ENCODE data around the gene NDUFS1.

GRCh38 chr2:206115026-206115578, 44.1 kb downstream of the NDUFS1 start:
- TF ChIP-seq HINFP (tag; conservative IDR thresholded peaks at IDR 0.05; ENCODE audit: low read depth) (no peak), VEZF1 (CRISPR knock-in tag; IDR thresholded peaks at IDR 0.05) (no peak), ETV6 (IDR thresholded peaks at IDR 0.05; ENCODE audit: borderline replicate concordance in 1 of 2, low read depth in 2 of 2, low read length in 1 of 2) (no peak), ETV6 (CRISPR knock-in tag; IDR thresholded peaks at IDR 0.05; ENCODE audit: borderline replicate concordance) (no peak), TRIM24 (IDR thresholded peaks at IDR 0.05) (no peak), STAG1 (CRISPR knock-in tag; IDR thresholded peaks at IDR 0.05; ENCODE audit: borderline replicate concordance) (no peak), RBM17 (IDR thresholded peaks at IDR 0.05; ENCODE audit: borderline replicate concordance, low read depth, low read length) (no peak), NFATC3 (IDR thresholded peaks at IDR 0.05) (no peak), KDM5B (IDR thresholded peaks at IDR 0.05; ENCODE audit: insufficient replicate concordance, low read depth, low read length) (no peak), USF1 (CRISPR knock-in tag; IDR thresholded peaks at IDR 0.05) (no peak), TOE1 (IDR thresholded peaks at IDR 0.05; ENCODE audit: borderline replicate concordance) (no peak), TOE1 (CRISPR knock-in tag; IDR thresholded peaks at IDR 0.05; ENCODE audit: borderline replicate concordance, low read depth) (no peak), POLR2A (conservative IDR thresholded peaks at IDR 0.05) (no peak), POLR2AphosphoS5 (IDR thresholded peaks at IDR 0.05; ENCODE audit: control insufficient read depth, insufficient read depth, low read depth, low read length) (no peak)

All from K562 (cell line).